GM12891 (cell line): ENCODE measurements around the gene MCM6.

Source experiments
- POLR2A ChIP-seq: IDR thresholded peaks from 2 replicates; pipeline ENCODE4 v1.6.1; 2011; ENCODE audit warnings: low read depth, low read length, control low read depth
- TAF1 ChIP-seq: IDR thresholded peaks from 2 replicates; pipeline ENCODE4 v1.6.1; 2011; ENCODE audit warnings: low read depth, low read length, control low read depth

GRCh38 chr2:135885709-135886108 lies 9.5 kb upstream of the MCM6 start:
- no peak for TF ChIP-seq TAF1
- TF ChIP-seq POLR2A, result no peak
